K562 (cell line): ENCODE measurements around the gene CDADC1.

ENCODE experiments used
- BRD4 ChIP-seq: fragments of 200-600 bp; sonication (generic); IDR thresholded peaks from 2 replicates; pipeline ENCODE4 v1.6.1; 2017; ENCODE audit warnings: inconsistent platforms
- CTCF ChIP-seq, 3 experiments: IDR thresholded peaks in 2 of 3; conservative IDR thresholded peaks in 1 of 3; 2 replicates each; pipeline ENCODE4 v1.5.1; 2011 to 2012; ENCODE audit warnings: low read length in 3 of 3, mild to moderate bottlenecking in 3 of 3, control low read depth in 2 of 3, improper control_type of control experiment in 1 of 3, inconsistent platforms in 1 of 3, low read depth in 1 of 3, mixed read lengths in 1 of 3, moderate library complexity in 1 of 3; ENCODE audit not compliant: insufficient read depth in 2 of 3
- DIDO1 ChIP-seq: fragments of 450-650 bp; IDR thresholded peaks from 2 replicates; pipeline ENCODE4 v1.6.1; 2016; ENCODE audit warnings: low read depth, missing biosample characterization, missing genetic modification characterization
- ELF1 ChIP-seq: fragments of 200-800 bp; sonication (Bioruptor generic); IDR thresholded peaks from 2 replicates; pipeline ENCODE4 v1.6.1; 2016; ENCODE audit warnings: missing genetic modification characterization, missing compliant biosample characterization
- GABPA ChIP-seq: fragments of 200-800 bp; sonication (Bioruptor generic); conservative IDR thresholded peaks from 2 replicates; pipeline ENCODE4 v1.6.1; 2016; ENCODE audit warnings: low read depth, missing genetic modification characterization, missing compliant biosample characterization
- NFXL1 ChIP-seq: fragments of 450-650 bp; formaldehyde crosslinking; IDR thresholded peaks from 2 replicates; pipeline ENCODE4 v1.4.0; 2021; ENCODE audit warnings: mild to moderate bottlenecking
- POLR2A ChIP-seq: fragments of 450-650 bp; conservative IDR thresholded peaks from 2 replicates; pipeline ENCODE4 v1.6.1; 2016
- PRPF4 ChIP-seq: fragments of 200-400 bp; formaldehyde crosslinking; IDR thresholded peaks from one replicate; pipeline ENCODE4 v1.6.1; 2017; ENCODE audit warnings: low read length, low read depth, mild to moderate bottlenecking; ENCODE audit not compliant: insufficient read depth, poor library complexity, severe bottlenecking
- XRCC5 ChIP-seq: fragments of 200-400 bp; formaldehyde crosslinking; IDR thresholded peaks from 2 replicates; pipeline ENCODE4 v1.6.1; 2017; ENCODE audit warnings: low read depth, mild to moderate bottlenecking, low read length
- ZBTB34 ChIP-seq: fragments of 250-450 bp; sonication (Bioruptor Pico); IDR thresholded peaks from 2 replicates; pipeline ENCODE4 v1.8.0; 2021; ENCODE audit warnings: mild to moderate bottlenecking, moderate library complexity

- TF ChIP-seq ZBTB34 (CRISPR knock-in tag): no peak
- no peak for TF ChIP-seq DIDO1 (tag)
- no peak for TF ChIP-seq POLR2A
- no peak for TF ChIP-seq CTCF (IDR thresholded peaks at IDR 0.05 in 2 of 3, conservative IDR thresholded peaks at IDR 0.05 in 1 of 3; ENCODE audit: insufficient read depth in 2 of 3, low read depth in 1 of 3, low read length in 3 of 3)
- TF ChIP-seq GABPA (tag): no peak
- TF ChIP-seq PRPF4: no peak
- TF ChIP-seq ELF1 (tag): no peak
- no peak for TF ChIP-seq XRCC5
- TF ChIP-seq BRD4: no peak
- TF ChIP-seq NFXL1 (CRISPR knock-in tag): no peak
Observed at GRCh38 chr13:49298903-49299605, 51.3 kb downstream of the CDADC1 start.
